Pancreas (tissue), 10 donors: ENCODE data around the gene MGMT. TPM values are rescaled to one million over a fixed set of nuclear protein-coding genes. Genes with fewer than 3 reads are reported as not detected.
A peak's percentile ranks its signal among the peaks of the same experiment; 100 is the strongest.

Experiments
- ATAC-seq, 4 donors: fragments of 200-7000 bp; cut with Tn5 transposase; one replicate each; pipeline versions ENCODE4 v1.8.0 to v1.9.1; 2020; ENCODE audit warnings: mild to moderate bottlenecking in 4 of 4, moderate library complexity in 4 of 4
- DNase-seq, 6 donors: peaks; one replicate each; pipeline ENCODE4 v3.0.0-alpha.2; 2020
- FAIRE-seq: peaks from 2 replicates; lab custom pipeline; 2012; peaks lifted over from hg19 to GRCh38; lab: Jason Lieb, UNC
- H3K27ac ChIP-seq, 4 donors: fragments of 200-600 bp; sonication (generic); 1 replicate in 3 of 4; 2 replicates in 1 of 4; pipeline versions ENCODE4 v1.5.0 to v1.8.0; 2020
- H3K27me3 ChIP-seq, 4 donors: fragments of 200-600 bp; one replicate each; pipeline ENCODE4 v1.8.0; 2021
- H3K36me3 ChIP-seq, 3 donors: fragments of 200-600 bp; sonication (generic) in 1 of 3; one replicate each; pipeline versions ENCODE4 v1.5.0 to v1.8.0; 2020 to 2021
- H3K4me1 ChIP-seq, 3 donors: fragments of 200-600 bp; one replicate each; pipeline ENCODE4 v1.8.0; 2021
- H3K4me3 ChIP-seq, 4 donors: fragments of 200-600 bp; sonication (generic) in 2 of 4; one replicate each; pipeline versions ENCODE4 v1.5.0 to v1.8.0; 2020 to 2021
- H3K9me3 ChIP-seq, 4 donors: fragments of 200-600 bp; one replicate each; pipeline ENCODE4 v1.8.0; 2021
- WGBS, 2 donors: extraction: QIAGEN DNeasy Blood & Tissue Kit; methylation state at CpG; one replicate each; pipeline ENCODE4 v1.1.7; 2013; 5-methylcytosine and 5-hydroxymethylcytosine counted together
- intact Hi-C, 3 donors: fragments of 100-400 bp; cut with DNase I; formaldehyde crosslinking; loops; one replicate each; pipeline versions ENCODE4 v1.11.1 to v1.14.2; 2022
- polyA plus RNA-seq, 2 donors: library from polyadenylated mRNA; stranded (reverse); fragments of 200-250 nt; gene quantifications; one replicate each; pipeline ENCODE4 v1.2.3, GENCODE V29; 2013
- total RNA-seq, 6 donors: library from RNA; stranded (reverse); fragmentation: NEBNext Ultra II Directional in 4 of 6; extraction: Animal tissue kit (Norgen Biotek cat#: 25700) in 4 of 6; gene quantifications; one replicate each; pipeline versions ENCODE4 v1.2.1 to v1.2.4, GENCODE V29; 2021 to 2023
- TF ChIP-seq, protein P1 (sequence below), 4 donors: fragments of 200-600 bp; sonication (generic) in 3 of 4; IDR thresholded peaks; one replicate each; pipeline versions ENCODE4 v1.5.0 to v1.8.0; 2021; ENCODE audit warnings: antibody characterized with exemption in 4 of 4
- donor health status: healthy with polysubstance abuse.
- donor health status: DM: no; HTN: no; CAD: no; lungs with moderate emphysema.
- donor health status: DM: no; HTN: no; CAD: no.
- donor health status: control.
- donor health status: control.
- donor health status: Bipolar disorder and iron deficiency.
- donor health status: DM: yes; HTN: yes; CAD: no.
- donor health status: DM: no; HTN: no; CAD: no.
- donor health status: DM: no; HTN: no; CAD: no.
- donor health status: DM: yes; HTN: yes; CAD: no.

MGMT gene
- total and polyA plus RNA-seq, 8 donors: 9.1 to 18.6 (median 12.0) TPM

GRCh38 chr10:129787557-129787956 lies 320.5 kb downstream of the MGMT start:
- TF ChIP-seq, protein P1, sequence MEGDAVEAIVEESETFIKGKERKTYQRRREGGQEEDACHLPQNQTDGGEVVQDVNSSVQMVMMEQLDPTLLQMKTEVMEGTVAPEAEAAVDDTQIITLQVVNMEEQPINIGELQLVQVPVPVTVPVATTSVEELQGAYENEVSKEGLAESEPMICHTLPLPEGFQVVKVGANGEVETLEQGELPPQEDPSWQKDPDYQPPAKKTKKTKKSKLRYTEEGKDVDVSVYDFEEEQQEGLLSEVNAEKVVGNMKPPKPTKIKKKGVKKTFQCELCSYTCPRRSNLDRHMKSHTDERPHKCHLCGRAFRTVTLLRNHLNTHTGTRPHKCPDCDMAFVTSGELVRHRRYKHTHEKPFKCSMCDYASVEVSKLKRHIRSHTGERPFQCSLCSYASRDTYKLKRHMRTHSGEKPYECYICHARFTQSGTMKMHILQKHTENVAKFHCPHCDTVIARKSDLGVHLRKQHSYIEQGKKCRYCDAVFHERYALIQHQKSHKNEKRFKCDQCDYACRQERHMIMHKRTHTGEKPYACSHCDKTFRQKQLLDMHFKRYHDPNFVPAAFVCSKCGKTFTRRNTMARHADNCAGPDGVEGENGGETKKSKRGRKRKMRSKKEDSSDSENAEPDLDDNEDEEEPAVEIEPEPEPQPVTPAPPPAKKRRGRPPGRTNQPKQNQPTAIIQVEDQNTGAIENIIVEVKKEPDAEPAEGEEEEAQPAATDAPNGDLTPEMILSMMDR (IDR thresholded peaks at IDR 0.05): no peak
- FAIRE-seq (no peak), ATAC-seq (no peak), DNase-seq (no peak)
- intact Hi-C loops: no loop called here
- H3K4me1 ChIP-seq: no peaks in the 10 kb centered on the region
- H3K4me3 ChIP-seq: no peak overlapping the region
- 75 to 80% methylated on average over 5 of the region's 5 CpGs for WGBS, 2 donors
- no peaks in the 10 kb centered on the region for H3K36me3 ChIP-seq
- H3K27ac ChIP-seq: no peak overlapping the region
- no peaks in the 10 kb centered on the region for H3K27me3 ChIP-seq
- H3K9me3 ChIP-seq: no peaks in the 10 kb centered on the region

DNA sequence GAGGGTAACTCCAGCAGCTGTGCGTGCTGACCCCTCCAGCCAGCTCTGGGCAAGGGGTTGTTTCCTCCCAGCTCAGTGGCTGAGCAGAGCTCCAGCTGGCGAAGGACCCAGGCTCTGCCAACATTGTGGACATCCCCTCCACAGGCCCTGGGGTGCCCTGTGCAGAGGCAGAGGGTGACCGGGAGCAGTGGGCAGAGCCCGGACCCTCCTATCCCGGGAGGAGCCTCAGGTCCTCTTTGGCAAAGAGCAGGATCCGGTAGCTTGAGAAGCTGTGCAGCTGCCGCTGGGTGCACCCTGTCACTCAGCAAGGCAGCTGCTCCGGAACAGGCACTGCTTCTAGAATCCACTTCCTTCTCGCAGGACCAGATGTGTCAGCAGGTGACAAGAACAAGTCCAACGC lies 321.2 kb downstream of the MGMT start:
- ATAC-seq: no peak
- TF ChIP-seq, protein P1 (IDR thresholded peaks at IDR 0.05): no peak
- Histone ChIP-seq H3K4me1 (no peaks in the 10 kb centered on the region), H3K9me3 (no peaks in the 10 kb centered on the region), H3K27me3 (no peaks in the 10 kb centered on the region), H3K27ac (no peak overlapping the region), H3K36me3 (no peaks in the 10 kb centered on the region), H3K4me3 (no peak overlapping the region)
- intact Hi-C loops: no loop called here
- DNase-seq: peak in 1 of 6 donors; percentile 44
- FAIRE-seq: no peak
- WGBS, 2 donors: 67 to 78% methylated on average over 10 of the region's 10 CpGs

GRCh38 chr10:129790715-129791446 lies 323.8 kb downstream of the MGMT start:
- intact Hi-C loops: no loop called here
- 67 to 74% methylated on average over 17 of the region's 17 CpGs for WGBS, 2 donors
- Histone ChIP-seq H3K36me3 (no peaks in the 10 kb centered on the region), H3K9me3 (no peaks in the 10 kb centered on the region), H3K4me1 (no peaks in the 10 kb centered on the region), H3K27ac (no peak overlapping the region), H3K4me3 (no peak overlapping the region), H3K27me3 (no peaks in the 10 kb centered on the region)
- TF ChIP-seq, protein P1 (IDR thresholded peaks at IDR 0.05): no peak
- FAIRE-seq: no peak
- no peak for DNase-seq
- no peak for ATAC-seq

DNA sequence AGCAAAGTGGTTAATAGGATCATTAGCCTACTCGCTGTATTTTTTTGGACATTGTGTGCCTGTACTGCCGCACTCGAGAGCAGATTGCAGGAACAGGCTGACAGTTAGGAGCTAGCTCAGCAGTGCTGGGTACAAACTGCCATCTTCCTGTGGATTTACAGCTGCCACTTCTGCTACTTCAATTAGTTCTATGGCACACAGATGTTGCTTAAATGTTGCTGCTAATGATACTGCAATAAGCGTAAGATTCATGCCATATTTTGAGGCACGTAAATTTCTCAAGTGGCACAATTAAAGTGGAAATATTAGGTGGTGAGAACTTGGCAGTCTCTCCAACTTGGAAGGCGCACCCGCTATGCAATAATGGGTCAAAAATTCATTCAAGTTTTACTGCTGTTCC lies 325.1 kb downstream of the MGMT start:
- 89 to 95% methylated on average over 7 of the region's 7 CpGs for WGBS, 2 donors
- Histone ChIP-seq H3K36me3 (no peaks in the 10 kb centered on the region), H3K4me1 (no peaks in the 10 kb centered on the region), H3K9me3 (no peaks in the 10 kb centered on the region), H3K27ac (no peak overlapping the region), H3K4me3 (no peak overlapping the region), H3K27me3 (no peaks in the 10 kb centered on the region)
- no peak for DNase-seq
- ATAC-seq: no peak
- FAIRE-seq: no peak
- TF ChIP-seq, protein P1 (IDR thresholded peaks at IDR 0.05): no peak
- intact Hi-C loops: no loop called here

DNA sequence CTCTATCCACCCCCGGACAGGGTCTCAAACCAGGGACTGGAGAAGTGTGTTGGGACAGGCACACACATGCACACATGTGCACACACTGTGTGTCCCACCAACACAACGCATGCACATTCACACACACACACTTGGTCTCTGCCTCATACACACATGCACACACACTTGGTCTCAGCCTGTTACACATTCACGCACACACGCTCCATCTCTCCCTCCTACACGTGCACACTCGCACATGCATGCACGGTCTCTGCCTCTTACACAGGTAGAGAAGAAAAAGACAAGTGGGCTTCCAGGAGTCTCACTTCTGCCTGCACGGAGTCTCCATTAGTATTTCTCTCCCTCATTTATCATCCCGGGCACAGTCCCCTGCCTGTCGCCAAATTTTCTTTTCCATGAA lies 325.8 kb downstream of the MGMT start:
- TF ChIP-seq, protein P1 (IDR thresholded peaks at IDR 0.05): no peak
- H3K4me1 ChIP-seq: no peaks in the 10 kb centered on the region
- H3K36me3 ChIP-seq: no peaks in the 10 kb centered on the region
- H3K9me3 ChIP-seq: no peaks in the 10 kb centered on the region
- H3K27me3 ChIP-seq: no peaks in the 10 kb centered on the region
- no peak overlapping the region for H3K4me3 ChIP-seq
- no peak overlapping the region for H3K27ac ChIP-seq
- 90 to 91% methylated on average over 10 of the region's 10 CpGs for WGBS, 2 donors
- DNase-seq (no peak), ATAC-seq (no peak), FAIRE-seq (no peak)
- intact Hi-C loops: no loop called here
